Measurements from ENCODE around the gene OR51V1.

DNA sequence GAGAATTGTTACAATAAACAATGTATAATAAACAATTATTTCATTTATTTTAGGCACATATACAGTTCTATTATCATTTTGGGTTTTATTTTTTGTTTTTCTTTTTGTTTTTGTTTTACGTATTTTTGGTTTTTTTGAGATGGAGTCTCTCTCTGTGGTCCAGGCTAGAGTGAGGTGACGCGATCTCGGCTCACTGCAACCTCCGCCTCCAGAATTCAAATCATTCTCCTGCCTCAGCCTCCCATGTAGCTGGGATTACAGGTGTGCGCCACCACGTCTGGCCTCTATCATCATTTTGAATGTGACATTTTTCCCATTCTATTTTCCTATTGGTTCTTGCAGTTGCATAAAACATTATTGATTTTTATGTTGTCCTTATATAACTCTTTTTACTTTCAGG lies 25.5 kb downstream of the OR51V1 start:
- TF ChIP-seq, protein P1, sequence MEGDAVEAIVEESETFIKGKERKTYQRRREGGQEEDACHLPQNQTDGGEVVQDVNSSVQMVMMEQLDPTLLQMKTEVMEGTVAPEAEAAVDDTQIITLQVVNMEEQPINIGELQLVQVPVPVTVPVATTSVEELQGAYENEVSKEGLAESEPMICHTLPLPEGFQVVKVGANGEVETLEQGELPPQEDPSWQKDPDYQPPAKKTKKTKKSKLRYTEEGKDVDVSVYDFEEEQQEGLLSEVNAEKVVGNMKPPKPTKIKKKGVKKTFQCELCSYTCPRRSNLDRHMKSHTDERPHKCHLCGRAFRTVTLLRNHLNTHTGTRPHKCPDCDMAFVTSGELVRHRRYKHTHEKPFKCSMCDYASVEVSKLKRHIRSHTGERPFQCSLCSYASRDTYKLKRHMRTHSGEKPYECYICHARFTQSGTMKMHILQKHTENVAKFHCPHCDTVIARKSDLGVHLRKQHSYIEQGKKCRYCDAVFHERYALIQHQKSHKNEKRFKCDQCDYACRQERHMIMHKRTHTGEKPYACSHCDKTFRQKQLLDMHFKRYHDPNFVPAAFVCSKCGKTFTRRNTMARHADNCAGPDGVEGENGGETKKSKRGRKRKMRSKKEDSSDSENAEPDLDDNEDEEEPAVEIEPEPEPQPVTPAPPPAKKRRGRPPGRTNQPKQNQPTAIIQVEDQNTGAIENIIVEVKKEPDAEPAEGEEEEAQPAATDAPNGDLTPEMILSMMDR (IDR thresholded peaks at IDR 0.05; ENCODE audit: low read depth, low read length, poor library complexity, severe bottlenecking), result no peak
- no peak for TF ChIP-seq EZH2phosphoT487 (IDR thresholded peaks at IDR 0.05; ENCODE audit: borderline replicate concordance, low read length)

Data from DOHH2 (cell line).